Stomach (tissue), 4 donors: ENCODE data around the gene CAMK2A.

Source experiments
- CTCF ChIP-seq, 7 experiments: fragments of 450-650 bp in 4 of 7; fragments of 200-600 bp in 3 of 7; sonication (generic) in 3 of 7; IDR thresholded peaks; one replicate each; pipeline ENCODE4 v1.5.1; 2016 to 2019; ENCODE audit warnings: antibody characterized with exemption in 7 of 7, control low read depth in 2 of 7, mild to moderate bottlenecking in 1 of 7
- EP300 ChIP-seq: sonication (generic); formaldehyde crosslinking; IDR thresholded peaks from one replicate; pipeline ENCODE4 v1.6.1; 2017; ENCODE audit warnings: antibody characterized with exemption
- POLR2A ChIP-seq, 4 donors: fragments of 450-650 bp; IDR thresholded peaks; one replicate each; pipeline ENCODE4 v1.6.1; 2016; ENCODE audit warnings: antibody characterized with exemption in 4 of 4, control low read depth in 2 of 4, mild to moderate bottlenecking in 1 of 4, moderate library complexity in 1 of 4

GRCh38 chr5:150177721-150178120, 111.9 kb downstream of the CAMK2A start:
- TF ChIP-seq CTCF (IDR thresholded peaks at IDR 0.05) (no peak), POLR2A (IDR thresholded peaks at IDR 0.05) (no peak), EP300 (no peak)
